ENCODE results near the gene TARS3.

The TARS3 gene

GRCh38 chr15:101604124-101604874 is 120.0 kb downstream of the TARS3 start:
- no peak for DNase-seq (ENCODE audit: low read depth in 2 of 2)

All from stimulated activated CD4-positive, alpha-beta T cell treated with anti-CD3 and anti-CD28 coated beads, Interleukin-12 subunit alpha, Interleukin-12 subunit beta, amount 100 ng/mL, for 24 hours (primary cell).